K562 (cell line): ENCODE measurements around the gene POC5.

Source experiments
- FOS ChIP-seq: IDR thresholded peaks from 3 replicates; pipeline ENCODE4 v1.6.1; 2011; ENCODE audit not compliant: insufficient read length; ENCODE audit errors: extremely low read depth
- FOXK2 ChIP-seq, 2 experiments: fragments of 450-650 bp; IDR thresholded peaks in 1 of 2; conservative IDR thresholded peaks in 1 of 2; 2 replicates each; pipeline ENCODE4 v1.6.1; 2016; ENCODE audit warnings: low read depth in 2 of 2, mild to moderate bottlenecking in 1 of 2
- MEF2D ChIP-seq: conservative IDR thresholded peaks from 2 replicates; pipeline ENCODE4 v1.6.1; 2016; ENCODE audit warnings: low read depth, missing genetic modification characterization, missing compliant biosample characterization
- ZKSCAN3 ChIP-seq: fragments of 250-450 bp; sonication (Bioruptor Pico); IDR thresholded peaks from 2 replicates; pipeline ENCODE4 v1.4.0; 2020
- TF ChIP-seq, protein P1 (sequence below), 3 experiments: IDR thresholded peaks in 2 of 3; conservative IDR thresholded peaks in 1 of 3; 2 replicates each; pipeline ENCODE4 v1.5.1; 2011 to 2012; ENCODE audit warnings: low read length in 3 of 3, mild to moderate bottlenecking in 3 of 3, control low read depth in 2 of 3, improper control_type of control experiment in 1 of 3, inconsistent platforms in 1 of 3, low read depth in 1 of 3, mixed read lengths in 1 of 3, moderate library complexity in 1 of 3; ENCODE audit not compliant: insufficient read depth in 2 of 3
- TF ChIP-seq, protein P2 (sequence below): sonication (generic); formaldehyde crosslinking; IDR thresholded peaks from 2 replicates; pipeline ENCODE4 v1.8.1; 2022; ENCODE audit warnings: missing genetic modification reagents
- TF ChIP-seq, protein P3 (sequence below): sonication (generic); formaldehyde crosslinking; IDR thresholded peaks from 2 replicates; pipeline ENCODE4 v1.9.0; 2022; ENCODE audit warnings: mild to moderate bottlenecking, missing genetic modification reagents

DNA sequence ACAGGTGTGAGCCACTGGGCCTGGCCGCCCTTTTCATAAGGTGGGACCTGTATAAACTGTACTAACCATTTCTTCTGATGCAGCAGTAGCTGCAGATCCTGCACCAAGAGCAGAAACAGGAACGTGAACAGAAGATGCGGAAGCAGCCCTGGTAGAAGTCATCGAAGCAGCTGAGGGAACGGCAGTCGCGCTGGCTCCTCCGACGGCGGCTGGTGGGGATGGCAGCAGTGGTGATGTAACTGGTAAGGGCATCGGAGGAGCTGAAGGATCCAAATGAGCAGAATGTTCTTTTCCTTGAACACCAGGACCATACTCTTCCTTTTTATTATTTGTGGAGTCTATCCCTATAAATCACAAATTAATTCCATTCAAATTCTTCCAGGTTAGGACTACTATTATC is 32.1 kb downstream of the POC5 start:
- TF ChIP-seq ZKSCAN3 (CRISPR knock-in tag) (no peak), FOS (no peak), MEF2D (tag) (no peak), FOXK2 (conservative IDR thresholded peaks at IDR 0.05 in 1 of 2, IDR thresholded peaks at IDR 0.05 in 1 of 2; ENCODE audit: low read depth in 2 of 2) (no peak)
- TF ChIP-seq, protein P1, sequence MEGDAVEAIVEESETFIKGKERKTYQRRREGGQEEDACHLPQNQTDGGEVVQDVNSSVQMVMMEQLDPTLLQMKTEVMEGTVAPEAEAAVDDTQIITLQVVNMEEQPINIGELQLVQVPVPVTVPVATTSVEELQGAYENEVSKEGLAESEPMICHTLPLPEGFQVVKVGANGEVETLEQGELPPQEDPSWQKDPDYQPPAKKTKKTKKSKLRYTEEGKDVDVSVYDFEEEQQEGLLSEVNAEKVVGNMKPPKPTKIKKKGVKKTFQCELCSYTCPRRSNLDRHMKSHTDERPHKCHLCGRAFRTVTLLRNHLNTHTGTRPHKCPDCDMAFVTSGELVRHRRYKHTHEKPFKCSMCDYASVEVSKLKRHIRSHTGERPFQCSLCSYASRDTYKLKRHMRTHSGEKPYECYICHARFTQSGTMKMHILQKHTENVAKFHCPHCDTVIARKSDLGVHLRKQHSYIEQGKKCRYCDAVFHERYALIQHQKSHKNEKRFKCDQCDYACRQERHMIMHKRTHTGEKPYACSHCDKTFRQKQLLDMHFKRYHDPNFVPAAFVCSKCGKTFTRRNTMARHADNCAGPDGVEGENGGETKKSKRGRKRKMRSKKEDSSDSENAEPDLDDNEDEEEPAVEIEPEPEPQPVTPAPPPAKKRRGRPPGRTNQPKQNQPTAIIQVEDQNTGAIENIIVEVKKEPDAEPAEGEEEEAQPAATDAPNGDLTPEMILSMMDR (IDR thresholded peaks at IDR 0.05 in 2 of 3, conservative IDR thresholded peaks at IDR 0.05 in 1 of 3; ENCODE audit: insufficient read depth in 2 of 3, low read depth in 1 of 3, low read length in 3 of 3) = no peak
- TF ChIP-seq, protein P2, sequence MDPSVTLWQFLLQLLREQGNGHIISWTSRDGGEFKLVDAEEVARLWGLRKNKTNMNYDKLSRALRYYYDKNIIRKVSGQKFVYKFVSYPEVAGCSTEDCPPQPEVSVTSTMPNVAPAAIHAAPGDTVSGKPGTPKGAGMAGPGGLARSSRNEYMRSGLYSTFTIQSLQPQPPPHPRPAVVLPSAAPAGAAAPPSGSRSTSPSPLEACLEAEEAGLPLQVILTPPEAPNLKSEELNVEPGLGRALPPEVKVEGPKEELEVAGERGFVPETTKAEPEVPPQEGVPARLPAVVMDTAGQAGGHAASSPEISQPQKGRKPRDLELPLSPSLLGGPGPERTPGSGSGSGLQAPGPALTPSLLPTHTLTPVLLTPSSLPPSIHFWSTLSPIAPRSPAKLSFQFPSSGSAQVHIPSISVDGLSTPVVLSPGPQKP = no peak
- TF ChIP-seq, protein P3, sequence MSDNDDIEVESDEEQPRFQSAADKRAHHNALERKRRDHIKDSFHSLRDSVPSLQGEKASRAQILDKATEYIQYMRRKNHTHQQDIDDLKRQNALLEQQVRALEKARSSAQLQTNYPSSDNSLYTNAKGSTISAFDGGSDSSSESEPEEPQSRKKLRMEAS = no peak
